ENCODE results near the gene PMS1.
A peak's percentile ranks its signal among the peaks of the same experiment; 100 is the strongest.
"Not testable (repeated sequence)": the region's sequence is repeated elsewhere in the genome, so short reads cannot be mapped to it uniquely, and the experiment has no call there.

Gene PMS1

DNA sequence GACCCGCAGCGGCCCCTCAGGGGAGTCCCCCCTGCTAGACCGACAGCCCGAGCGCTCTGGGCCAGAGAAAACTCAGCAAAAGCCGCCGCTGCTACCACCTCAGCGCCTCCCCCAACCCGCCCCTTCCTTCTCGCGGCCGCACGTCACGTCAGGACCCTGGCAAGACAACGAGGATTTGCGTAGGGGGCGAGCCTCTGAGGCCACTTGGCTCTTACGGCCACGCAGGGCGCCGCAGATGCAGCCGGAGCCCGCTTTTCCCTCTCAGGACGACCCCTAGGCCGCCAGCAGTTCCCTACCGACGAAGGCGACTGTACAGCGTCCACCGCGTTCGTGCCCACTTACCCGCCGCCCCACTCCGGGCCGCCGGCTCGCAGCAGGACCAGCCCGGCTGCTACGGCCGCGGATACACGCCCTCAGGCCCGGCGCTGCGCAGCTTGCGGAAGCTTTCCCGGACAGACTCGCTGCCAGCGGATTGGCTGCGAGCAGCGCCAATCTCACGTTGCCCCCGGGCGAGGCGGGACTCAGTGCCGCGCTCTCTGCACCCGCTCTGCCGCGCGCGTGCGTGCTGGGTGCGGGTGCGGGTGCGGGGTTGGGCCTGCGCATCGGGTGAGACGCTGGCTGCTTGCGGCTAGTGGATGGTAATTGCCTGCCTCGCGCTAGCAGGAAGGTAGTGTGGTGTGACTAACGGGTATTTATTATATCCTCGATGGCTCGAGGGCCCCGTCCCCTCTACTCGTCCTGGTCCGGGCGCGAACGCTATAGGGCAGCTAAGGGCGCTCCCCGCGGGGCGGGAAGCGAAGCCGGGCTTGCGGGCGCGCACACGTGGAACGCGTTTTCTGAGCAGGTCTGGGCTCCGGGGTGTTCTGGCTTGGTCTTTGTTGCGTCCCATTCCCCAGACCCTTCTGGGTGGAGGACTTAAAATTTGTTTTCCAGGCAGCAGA is at the start of gene PMS1, which contains the start of gene ORMDL1:
PMS1 (plus strand) TSS at position 524 of the 941 bp plus-strand sequence. CDS start 7,360 bp downstream, outside the sequence.
ORMDL1 (minus strand) TSS at position 413 of the 941 bp plus-strand sequence. CDS start 1,744 bp downstream, outside the sequence.
- peak; percentile 96 for DNase-seq (ENCODE audit: low read depth)
- TF ChIP-seq, protein P1, sequence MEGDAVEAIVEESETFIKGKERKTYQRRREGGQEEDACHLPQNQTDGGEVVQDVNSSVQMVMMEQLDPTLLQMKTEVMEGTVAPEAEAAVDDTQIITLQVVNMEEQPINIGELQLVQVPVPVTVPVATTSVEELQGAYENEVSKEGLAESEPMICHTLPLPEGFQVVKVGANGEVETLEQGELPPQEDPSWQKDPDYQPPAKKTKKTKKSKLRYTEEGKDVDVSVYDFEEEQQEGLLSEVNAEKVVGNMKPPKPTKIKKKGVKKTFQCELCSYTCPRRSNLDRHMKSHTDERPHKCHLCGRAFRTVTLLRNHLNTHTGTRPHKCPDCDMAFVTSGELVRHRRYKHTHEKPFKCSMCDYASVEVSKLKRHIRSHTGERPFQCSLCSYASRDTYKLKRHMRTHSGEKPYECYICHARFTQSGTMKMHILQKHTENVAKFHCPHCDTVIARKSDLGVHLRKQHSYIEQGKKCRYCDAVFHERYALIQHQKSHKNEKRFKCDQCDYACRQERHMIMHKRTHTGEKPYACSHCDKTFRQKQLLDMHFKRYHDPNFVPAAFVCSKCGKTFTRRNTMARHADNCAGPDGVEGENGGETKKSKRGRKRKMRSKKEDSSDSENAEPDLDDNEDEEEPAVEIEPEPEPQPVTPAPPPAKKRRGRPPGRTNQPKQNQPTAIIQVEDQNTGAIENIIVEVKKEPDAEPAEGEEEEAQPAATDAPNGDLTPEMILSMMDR (conservative IDR thresholded peaks at IDR 0.05; ENCODE audit: low read length): no peak
- peak within 1 kb of the TSS; percentile 82 for H3K4me3 ChIP-seq (ENCODE audit: low read length)

DNA sequence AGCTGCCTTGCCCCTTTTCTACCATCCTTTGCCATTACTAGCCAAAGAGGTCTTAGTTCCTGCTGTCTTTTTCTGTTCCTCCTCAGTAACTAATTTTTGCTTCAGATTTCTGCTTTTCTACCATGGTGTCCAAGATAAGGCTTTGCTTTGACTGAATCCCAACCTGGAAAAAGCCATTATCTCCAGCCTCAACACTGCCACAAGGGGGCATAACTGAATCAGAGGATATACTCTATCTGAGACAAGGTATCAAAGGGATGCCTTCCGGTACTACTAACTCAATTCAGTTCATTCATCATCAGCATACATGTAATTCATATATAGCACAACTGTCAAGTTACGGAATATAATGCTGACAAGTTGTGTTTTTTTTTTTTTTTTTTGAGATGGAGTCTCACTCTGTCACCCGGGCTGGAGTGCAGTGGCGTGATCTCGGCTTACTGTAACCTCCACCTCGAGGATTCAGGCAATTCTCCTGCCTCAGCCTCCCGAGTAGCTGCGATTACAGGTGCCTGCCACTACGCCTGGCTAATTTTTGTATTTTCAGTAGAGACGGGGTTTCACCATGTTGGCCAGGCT is 33.1 kb upstream of the PMS1 start:
- TF ChIP-seq, protein P1 (conservative IDR thresholded peaks at IDR 0.05; ENCODE audit: low read length): peak; percentile 81
- no peak overlapping the region for H3K4me3 ChIP-seq (ENCODE audit: low read length)
- DNase-seq (ENCODE audit: low read depth): peak; percentile 26

DNA sequence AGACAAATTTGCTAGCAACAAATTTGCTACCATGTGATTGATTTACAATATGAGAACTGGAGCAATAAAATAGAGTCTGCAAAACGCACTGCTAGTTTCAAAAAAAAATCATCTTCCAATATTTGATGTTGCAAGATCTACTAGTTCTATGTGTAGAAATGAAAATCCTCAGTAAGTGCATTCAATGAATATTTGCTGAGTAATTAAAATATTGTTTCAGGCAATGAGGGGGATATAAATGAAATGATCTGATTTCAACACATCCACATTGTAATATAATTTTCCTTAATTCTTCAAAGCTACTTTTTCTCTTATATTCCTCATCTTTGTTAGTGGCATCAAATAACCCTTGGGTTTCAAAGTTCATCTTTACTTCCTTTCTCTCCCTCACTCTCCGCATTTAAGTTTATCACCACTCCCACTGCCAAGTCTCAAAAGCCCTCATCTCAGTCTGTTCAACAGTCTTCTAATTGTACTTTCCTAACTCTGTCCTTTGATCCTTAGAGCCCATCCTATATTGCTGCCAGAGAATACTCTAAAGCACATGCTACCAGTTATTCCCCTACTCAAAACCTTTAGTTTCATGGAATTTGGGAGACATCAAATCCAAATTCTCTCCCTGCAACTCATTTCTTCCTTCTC is 27.8 kb upstream of the PMS1 start:
- TF ChIP-seq, protein P1 (conservative IDR thresholded peaks at IDR 0.05; ENCODE audit: low read length): no peak
- DNase-seq (ENCODE audit: low read depth): no peak
- no peak overlapping the region for H3K4me3 ChIP-seq (ENCODE audit: low read length)

DNA sequence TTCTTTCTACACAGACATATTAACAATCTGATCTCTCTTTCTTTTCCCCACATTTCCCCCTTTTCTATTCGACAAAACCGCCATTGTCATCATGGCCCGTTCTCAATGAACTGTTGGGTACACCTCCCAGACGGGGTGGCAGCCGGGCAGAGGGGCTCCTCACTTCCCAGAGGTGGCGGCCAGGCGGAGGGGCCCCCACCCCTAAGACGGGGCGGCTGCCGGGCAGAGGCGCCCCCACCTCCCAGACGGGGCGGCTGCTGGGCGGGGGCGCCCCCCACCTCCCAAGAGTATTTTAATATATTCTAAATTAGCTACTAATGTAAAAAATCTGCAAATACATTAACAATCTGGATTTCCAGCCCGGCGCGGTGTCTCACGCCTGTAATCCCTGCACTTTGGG is 24.1 kb upstream of the PMS1 start:
- not testable (repeated sequence) for H3K4me3 ChIP-seq (ENCODE audit: low read length); DNase-seq (ENCODE audit: low read depth)

DNA sequence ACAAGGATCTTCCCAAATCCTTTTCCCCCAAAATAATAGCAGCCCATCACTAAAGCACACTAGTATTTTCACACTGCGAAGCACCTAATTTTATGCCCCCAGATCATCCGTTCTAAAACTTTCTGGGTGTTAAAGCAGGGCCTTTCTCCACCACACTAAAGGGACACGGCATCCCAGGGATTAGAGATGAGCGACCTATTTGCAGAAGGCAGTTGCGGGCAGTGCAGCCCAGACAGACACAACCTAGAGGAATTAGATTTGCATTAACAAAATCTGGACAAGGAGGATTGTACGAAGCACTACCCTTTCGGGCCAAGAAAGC is 22.1 kb upstream of the PMS1 start:
- no peak for DNase-seq (ENCODE audit: low read depth)
- H3K4me3 ChIP-seq (ENCODE audit: low read length): peak overlapping the region; percentile 93
- TF ChIP-seq, protein P1 (conservative IDR thresholded peaks at IDR 0.05; ENCODE audit: low read length): no peak

DNA sequence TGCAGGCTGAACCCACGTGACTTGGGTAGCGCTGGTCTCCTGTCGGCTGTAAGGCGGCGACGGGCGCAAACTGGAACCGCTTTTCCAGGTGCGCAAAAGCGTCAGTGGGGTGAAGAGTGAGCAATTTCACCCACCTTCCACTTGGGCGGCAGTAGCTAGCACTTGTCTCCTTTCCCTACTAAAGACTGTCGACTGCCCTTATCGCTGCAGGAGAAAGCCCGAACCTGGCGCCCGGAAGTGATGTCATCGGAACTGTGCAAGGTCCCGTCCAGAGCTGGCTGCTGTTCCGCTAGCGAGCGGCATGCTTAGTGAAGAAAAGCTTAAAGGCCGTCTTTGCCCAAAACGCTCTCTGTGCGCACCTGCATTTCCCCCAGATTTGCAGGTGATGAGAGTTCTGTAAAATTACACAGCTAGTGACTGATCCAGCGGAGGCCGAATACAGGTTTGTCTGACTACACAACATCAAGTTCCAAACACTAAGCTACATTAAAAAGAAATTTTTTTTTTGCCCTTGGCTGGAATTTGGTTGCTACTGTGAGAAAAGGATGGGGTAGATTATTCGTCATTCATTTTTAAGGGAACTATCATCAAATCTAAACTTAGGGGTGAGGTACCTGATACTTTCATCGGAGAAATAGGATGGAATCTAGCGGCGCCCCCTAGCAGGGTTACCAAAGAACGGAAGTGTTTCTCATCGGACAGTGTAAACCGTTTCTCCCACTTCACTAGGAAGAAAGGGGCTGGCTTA is 21.5 kb upstream of the PMS1 start, which contains the start of gene OSGEPL1:
OSGEPL1 (minus strand) TSS at position 242 of the 748 bp plus-strand sequence. CDS start 1,152 bp downstream, outside the sequence.
- H3K4me3 ChIP-seq (ENCODE audit: low read length): peak within 1 kb of the TSS; percentile 93
- TF ChIP-seq, protein P1 (conservative IDR thresholded peaks at IDR 0.05; ENCODE audit: low read length): peak; percentile 70
- peak; percentile 84 for DNase-seq (ENCODE audit: low read depth)
